Endothelial cell of umbilical vein (primary cell): ENCODE results near the gene MGAT5. TPM values are rescaled to one million over a fixed set of nuclear protein-coding genes. Genes with fewer than 3 reads are reported as not detected.

ENCODE experiments used
- BruUV-seq: library from RNA; stranded (reverse); fragments of 400-500 nt; replicated peaks from 2 replicates; lab custom pipeline; 2021; lab: Mats Ljungman, UMichigan
- CTCF ChIA-PET: fragments of 300-600, 350-600 bp; sonication (Branson Sonifier 250); formaldehyde crosslinking; loops from one replicate; lab custom pipeline; 2021; ENCODE audit warnings: antibody characterized with exemption, inconsistent platforms; lab: Charles Lee
- POLR2A ChIA-PET: fragments of 300-600, 350-600 bp; sonication (Branson Sonifier 250); formaldehyde crosslinking; loops from one replicate; lab custom pipeline; 2021; ENCODE audit warnings: antibody characterized with exemption, inconsistent platforms; lab: Charles Lee
- DNase-seq: peaks from one replicate; pipeline ENCODE4 v3.0.0-alpha.2; 2011; ENCODE audit warnings: low read depth, low spot score
- FAIRE-seq: peaks from 2 replicates; lab custom pipeline; 2011; peaks lifted over from hg19 to GRCh38; lab: Jason Lieb, UNC
- H2AFZ ChIP-seq: 2 replicates; pipeline ENCODE4 v1.6.0; 2012; ENCODE audit warnings: low read depth, low read length, control low read depth, inconsistent platforms
- H3K27ac ChIP-seq: 2 replicates; pipeline ENCODE4 v1.5.1; 2011; ENCODE audit warnings: low read depth, mild to moderate bottlenecking, control low read depth, low read length, moderate library complexity; ENCODE audit not compliant: insufficient read depth
- H3K27me3 ChIP-seq, 2 experiments: 2 replicates each; pipeline versions ENCODE4 v1.6.0 to v1.6.1; 2011; ENCODE audit warnings: low read length in 2 of 2, mixed read lengths in 1 of 2; ENCODE audit not compliant: control insufficient read depth in 2 of 2, insufficient read depth in 2 of 2
- H3K36me3 ChIP-seq, 2 experiments: 2 replicates in 1 of 2; 3 replicates in 1 of 2; pipeline ENCODE4 v1.5.1; 2011; ENCODE audit warnings: low read length in 2 of 2, mild to moderate bottlenecking in 1 of 2, moderate library complexity in 1 of 2; ENCODE audit not compliant: control insufficient read depth in 2 of 2, insufficient read depth in 2 of 2; ENCODE audit errors: extremely low read depth in 1 of 2
- H3K4me1 ChIP-seq: 3 replicates; pipeline ENCODE4 v1.5.1; 2011; ENCODE audit warnings: mild to moderate bottlenecking, low read length; ENCODE audit not compliant: control insufficient read depth, insufficient read depth; ENCODE audit errors: extremely low read depth
- H3K4me2 ChIP-seq: 2 replicates; pipeline ENCODE4 v1.6.1; 2011; ENCODE audit warnings: low read length, control low read depth, mixed read lengths; ENCODE audit not compliant: insufficient read depth
- H3K4me3 ChIP-seq, 3 experiments: fragments of 200-600 bp in 1 of 3; sonication (generic), shearing (Covaris generic) in 1 of 3; replicated peaks in 1 of 3; 2 replicates each; pipeline ENCODE4 v1.5.1; 2011 to 2016; ENCODE audit warnings: control low read depth in 3 of 3, low read length in 3 of 3, mild to moderate bottlenecking in 2 of 3, inconsistent platforms in 1 of 3, low read depth in 1 of 3, moderate library complexity in 1 of 3; ENCODE audit not compliant: insufficient read depth in 1 of 3
- H3K79me2 ChIP-seq: 2 replicates; pipeline ENCODE4 v1.6.0; 2012; ENCODE audit warnings: low read length, inconsistent platforms; ENCODE audit not compliant: control insufficient read depth, insufficient read depth
- H3K9ac ChIP-seq: replicated peaks from 2 replicates; pipeline ENCODE3; 2011; ENCODE audit warnings: low read length, control low read depth; ENCODE audit not compliant: insufficient read depth; ENCODE audit errors: extremely low read depth
- H3K9me1 ChIP-seq: replicated peaks from 3 replicates; pipeline ENCODE4 v1.6.0; 2011; ENCODE audit warnings: mild to moderate bottlenecking, low read length; ENCODE audit not compliant: control insufficient read depth, insufficient read depth; ENCODE audit errors: extremely low read depth
- H3K9me3 ChIP-seq: replicated peaks from 2 replicates; pipeline ENCODE4 v1.5.1; 2012; ENCODE audit warnings: low read length, inconsistent platforms; ENCODE audit not compliant: control insufficient read depth, insufficient read depth
- H4K20me1 ChIP-seq: replicated peaks from 2 replicates; pipeline ENCODE3; 2011; ENCODE audit warnings: mild to moderate bottlenecking, low read length; ENCODE audit not compliant: control insufficient read depth, insufficient read depth; ENCODE audit errors: extremely low read depth
- EZH2 ChIP-seq: IDR thresholded peaks from 2 replicates; pipeline ENCODE4 v1.6.1; 2012; ENCODE audit warnings: borderline replicate concordance, low read depth, mild to moderate bottlenecking, moderate library complexity, low read length, inconsistent platforms; ENCODE audit not compliant: severe bottlenecking
- FOS ChIP-seq: IDR thresholded peaks from 2 replicates; pipeline ENCODE4 v1.6.1; 2011; ENCODE audit warnings: mild to moderate bottlenecking, low read length, moderate library complexity, borderline replicate concordance; ENCODE audit not compliant: insufficient read depth
- GATA2 ChIP-seq: IDR thresholded peaks from 2 replicates; pipeline ENCODE4 v1.7.0; 2011; ENCODE audit warnings: low read depth, mild to moderate bottlenecking, moderate library complexity, mixed read lengths, low read length; ENCODE audit not compliant: insufficient read length, insufficient read depth
- JUN ChIP-seq: IDR thresholded peaks from 2 replicates; pipeline ENCODE4 v1.6.1; 2011; ENCODE audit warnings: borderline replicate concordance, low read depth; ENCODE audit not compliant: insufficient read length, insufficient read depth
- MYC ChIP-seq: IDR thresholded peaks from one replicate; pipeline ENCODE4 v1.6.1; 2011; ENCODE audit warnings: mild to moderate bottlenecking, low read depth, low read length
- POLR2A ChIP-seq: IDR thresholded peaks from 2 replicates; pipeline ENCODE4 v1.6.1; 2012; ENCODE audit warnings: low read depth, mild to moderate bottlenecking, control low read depth, low read length
- POLR2AphosphoS5 ChIP-seq: IDR thresholded peaks from 2 replicates; pipeline ENCODE4 v1.6.1; 2012; ENCODE audit warnings: low read depth, mild to moderate bottlenecking, control low read depth, low read length, moderate library complexity; ENCODE audit not compliant: insufficient read depth
- dilution Hi-C: fragments of 300-500 bp; cut with MboI; formaldehyde crosslinking; loops from one replicate; pipeline ENCODE4 v1.15.0; 2019; ENCODE audit warnings: low sequenced_read_pairs; ENCODE audit not compliant: extremely low pct_ligation_motif_present
- intact Hi-C: fragments of 100-400 bp; cut with micrococcal nuclease; formaldehyde crosslinking; loops from one replicate; pipeline ENCODE4 v1.10.0; 2022
- polyA plus RNA-seq, 4 experiments: library from polyadenylated mRNA; depleted of rRNA in 3 of 4; stranded (reverse) in 3 of 4; unstranded in 1 of 4; fragments of >200 nt; gene quantifications; 2 replicates each; pipeline versions ENCODE4 v1.2.1 to v1.2.3, GENCODE V29; 2011 to 2012; ENCODE audit warnings: missing spikeins in 1 of 4
- total RNA-seq: library from RNA; stranded (reverse); gene quantifications from 2 replicates; pipeline ENCODE4 v1.2.3, GENCODE V29; 2021
- TF ChIP-seq, protein P1 (sequence below), 2 donors: IDR thresholded peaks; 1 replicate in 1 of 2; 2 replicates in 1 of 2; pipeline ENCODE4 v1.5.1; 2011; ENCODE audit warnings: low read length in 2 of 2, mild to moderate bottlenecking in 2 of 2, moderate library complexity in 2 of 2, control low read depth in 1 of 2, inconsistent platforms in 1 of 2, low read depth in 1 of 2; ENCODE audit not compliant: insufficient read depth in 1 of 2; ENCODE audit errors: extremely low read depth in 1 of 2
- TF ChIP-seq, protein P2 (sequence below): IDR thresholded peaks from 2 replicates; pipeline ENCODE4 v1.6.1; 2011; ENCODE audit not compliant: insufficient read depth, insufficient read length

MGAT5 gene
- total and polyA plus RNA-seq, 2 donors (not counting 3 experiments of a cell fraction or from before 2014, with no cell fraction given), result 17.7 to 84.1 TPM

DNA sequence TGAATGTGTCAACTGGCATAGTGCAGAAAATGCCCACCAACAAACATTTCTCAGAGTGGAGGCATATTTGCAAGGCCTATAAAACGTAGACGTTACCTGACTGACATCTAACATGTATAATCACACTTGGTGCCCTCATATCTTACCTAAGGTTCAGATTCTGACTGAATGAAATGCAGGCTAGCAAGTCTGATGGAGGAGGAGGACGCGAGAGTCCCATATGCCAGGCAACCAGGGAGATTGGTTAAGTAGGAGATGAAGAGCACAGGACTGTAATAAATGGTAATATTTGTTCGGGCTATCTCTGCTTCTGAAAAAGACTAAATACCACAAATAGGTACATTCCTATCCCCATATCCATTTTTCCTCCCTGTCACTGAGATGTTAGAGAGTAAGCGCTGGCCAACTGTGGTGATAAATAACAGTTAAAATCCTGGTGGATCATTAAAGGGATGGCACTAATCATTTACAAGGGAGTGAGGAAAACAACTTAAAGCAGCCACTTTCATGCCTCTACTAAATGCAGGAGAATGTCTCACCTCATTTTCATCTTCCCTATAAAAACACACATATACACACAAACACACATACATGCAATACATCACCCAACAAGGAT, 247.7 kb downstream of the MGAT5 start:
- Histone ChIP-seq H3K27me3 (no peaks in the 10 kb centered on the region), H2AFZ (no peak overlapping the region), H3K27ac (no peak overlapping the region), H3K4me3 (no peak overlapping the region), H3K9me3 (no peaks in the 10 kb centered on the region), H3K9me1 (no peaks in the 10 kb centered on the region), H3K79me2 (no peaks in the 10 kb centered on the region), H4K20me1 (no peaks in the 10 kb centered on the region), H3K4me1 (no peaks in the 10 kb centered on the region), H3K4me2 (no peak overlapping the region), H3K9ac (no peak overlapping the region), H3K36me3 (no peaks in the 10 kb centered on the region)
- POLR2A ChIA-PET, result no interaction called here
- CTCF ChIA-PET, result no interaction called here
- DNase-seq (no peak), FAIRE-seq (no peak)
- no TSS peak for BruUV-seq
- dilution Hi-C loops (no loop called here), intact Hi-C loops (no loop called here)
- TF ChIP-seq, protein P1, sequence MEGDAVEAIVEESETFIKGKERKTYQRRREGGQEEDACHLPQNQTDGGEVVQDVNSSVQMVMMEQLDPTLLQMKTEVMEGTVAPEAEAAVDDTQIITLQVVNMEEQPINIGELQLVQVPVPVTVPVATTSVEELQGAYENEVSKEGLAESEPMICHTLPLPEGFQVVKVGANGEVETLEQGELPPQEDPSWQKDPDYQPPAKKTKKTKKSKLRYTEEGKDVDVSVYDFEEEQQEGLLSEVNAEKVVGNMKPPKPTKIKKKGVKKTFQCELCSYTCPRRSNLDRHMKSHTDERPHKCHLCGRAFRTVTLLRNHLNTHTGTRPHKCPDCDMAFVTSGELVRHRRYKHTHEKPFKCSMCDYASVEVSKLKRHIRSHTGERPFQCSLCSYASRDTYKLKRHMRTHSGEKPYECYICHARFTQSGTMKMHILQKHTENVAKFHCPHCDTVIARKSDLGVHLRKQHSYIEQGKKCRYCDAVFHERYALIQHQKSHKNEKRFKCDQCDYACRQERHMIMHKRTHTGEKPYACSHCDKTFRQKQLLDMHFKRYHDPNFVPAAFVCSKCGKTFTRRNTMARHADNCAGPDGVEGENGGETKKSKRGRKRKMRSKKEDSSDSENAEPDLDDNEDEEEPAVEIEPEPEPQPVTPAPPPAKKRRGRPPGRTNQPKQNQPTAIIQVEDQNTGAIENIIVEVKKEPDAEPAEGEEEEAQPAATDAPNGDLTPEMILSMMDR (IDR thresholded peaks at IDR 0.05; ENCODE audit: extremely low read depth in 1 of 2, insufficient read depth in 1 of 2, low read depth in 1 of 2, low read length in 2 of 2), result no peak
- TF ChIP-seq JUN (no peak), EZH2 (no peak), POLR2AphosphoS5 (no peak), FOS (no peak), POLR2A (no peak), GATA2 (no peak), MYC (no peak)
- TF ChIP-seq, protein P2, sequence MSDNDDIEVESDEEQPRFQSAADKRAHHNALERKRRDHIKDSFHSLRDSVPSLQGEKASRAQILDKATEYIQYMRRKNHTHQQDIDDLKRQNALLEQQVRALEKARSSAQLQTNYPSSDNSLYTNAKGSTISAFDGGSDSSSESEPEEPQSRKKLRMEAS, result no peak
